Activated effector memory CD4-positive, alpha-beta T cell treated with anti-CD3 and anti-CD28 coated beads, Interleukin-2, amount 50 U/mL, for 16 hours (primary cell): Measurements from ENCODE around the gene POU5F2.

Experiments
- DNase-seq: peaks from one replicate; pipeline ENCODE4 v3.0.0-alpha.2; 2020

The POU5F2 gene

DNA sequence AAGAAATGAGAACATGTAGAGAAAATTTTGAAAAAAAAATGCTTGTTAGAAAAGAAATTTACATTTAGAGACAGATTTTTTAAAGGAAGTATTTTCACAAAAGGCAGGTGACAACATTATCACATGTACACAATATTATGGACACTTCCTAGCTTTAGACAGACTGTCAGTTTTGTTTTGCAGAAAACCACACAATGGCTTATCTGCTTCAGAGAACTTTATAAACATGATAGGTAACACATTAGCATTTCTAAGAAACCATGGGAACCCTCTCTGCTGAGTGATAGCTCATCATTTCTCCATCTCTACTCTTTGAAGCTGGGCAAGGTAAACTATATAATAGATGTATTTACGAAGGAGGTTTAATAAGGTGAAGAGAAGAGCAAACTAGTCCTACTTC, 25.6 kb downstream of the POU5F2 start:
- DNase-seq = no peak

DNA sequence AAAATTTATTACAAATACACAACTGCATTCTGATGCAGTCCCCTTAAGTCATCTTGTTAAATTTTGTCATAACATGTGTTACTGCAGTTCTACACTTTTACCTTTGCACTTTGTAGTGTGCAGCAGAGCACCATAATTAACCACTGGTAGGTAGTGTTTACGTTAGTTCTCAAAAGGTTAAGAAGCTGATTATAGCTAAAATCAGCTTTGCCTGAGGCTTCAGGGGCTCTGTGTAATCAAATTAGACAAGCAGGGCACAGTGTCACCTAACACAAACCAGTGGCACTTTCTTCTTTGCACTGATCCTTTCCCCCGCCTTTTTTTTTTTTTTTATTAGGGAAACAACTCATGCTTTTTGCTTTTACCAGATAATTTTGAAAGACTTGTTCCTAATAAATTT, 26.1 kb downstream of the POU5F2 start:
- no peak for DNase-seq

DNA sequence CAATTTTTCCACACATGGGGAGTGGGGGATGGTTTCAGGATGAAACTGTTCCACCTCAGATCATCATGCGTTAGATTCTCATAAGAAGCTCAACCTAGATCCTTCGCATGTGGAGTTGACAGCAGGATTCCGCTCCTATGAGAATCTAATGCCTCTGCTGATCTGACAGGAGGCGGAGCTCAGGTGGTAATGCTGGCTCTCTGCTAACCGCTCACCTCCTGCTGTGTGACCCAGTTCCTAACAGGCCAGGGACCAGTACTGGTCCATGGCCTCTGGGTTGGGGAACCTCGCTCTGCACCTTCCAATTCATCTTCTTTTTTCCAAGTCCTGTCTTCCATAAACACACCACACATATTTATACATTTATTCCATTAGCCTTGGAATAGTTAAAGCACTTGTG, 33.0 kb downstream of the POU5F2 start:
- no peak for DNase-seq

DNA sequence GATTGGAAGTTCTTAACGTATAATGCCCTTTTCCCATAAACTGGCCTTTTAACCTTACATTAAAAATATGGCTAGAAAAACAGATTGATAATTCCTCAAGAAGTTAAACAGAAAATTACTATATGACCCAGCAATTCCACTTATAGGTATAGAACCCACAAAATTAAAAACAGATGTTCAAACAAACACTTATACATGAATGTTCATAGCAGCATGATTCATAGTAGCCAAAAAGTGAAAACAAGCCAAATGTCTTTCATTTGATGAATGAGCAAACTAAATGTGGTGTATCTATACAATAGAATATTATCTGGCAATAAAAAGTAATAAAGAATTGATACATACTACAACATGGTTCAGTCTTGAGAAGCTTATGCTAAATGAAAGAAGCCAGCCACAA, 35.5 kb downstream of the POU5F2 start:
- DNase-seq = no peak

DNA sequence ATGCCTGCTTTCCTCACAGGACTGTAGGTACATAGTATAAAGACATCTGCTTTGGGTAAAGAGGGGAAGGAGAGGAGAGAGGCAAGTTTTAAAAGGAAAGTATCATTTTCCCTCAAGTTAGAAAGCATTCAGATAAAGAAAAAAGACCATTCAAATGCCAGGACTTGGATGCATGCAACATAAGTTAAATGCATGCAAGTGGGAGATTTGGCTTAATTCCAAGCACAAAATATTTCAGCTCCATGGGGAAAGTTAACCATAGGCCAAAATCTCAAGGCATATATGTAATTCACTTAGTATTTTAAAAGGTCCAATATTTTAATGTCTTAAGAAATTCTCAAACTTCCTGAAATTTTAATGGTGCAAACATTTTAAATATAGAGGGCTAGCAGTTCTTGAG, 36.4 kb downstream of the POU5F2 start:
- no peak for DNase-seq

DNA sequence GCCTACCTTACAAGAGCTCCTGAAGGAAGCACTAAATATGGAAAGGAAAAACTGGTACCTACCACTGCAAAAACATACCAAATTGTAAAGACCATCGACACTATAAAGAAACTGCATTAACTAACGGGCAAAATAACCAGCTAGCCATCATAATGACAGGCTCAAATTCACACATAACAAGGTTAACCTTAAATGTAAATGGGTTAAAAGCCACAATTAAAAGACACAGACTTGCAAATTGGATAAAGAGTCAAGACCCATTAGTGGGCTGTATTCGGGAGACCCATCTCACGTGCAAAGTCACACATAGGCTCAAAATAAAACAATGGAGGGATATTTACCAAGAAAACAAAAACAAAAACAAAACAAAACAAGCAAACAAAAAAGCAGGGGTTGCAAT, 49.4 kb downstream of the POU5F2 start:
- DNase-seq = no peak
